Fibroblast of skin of right quadriceps (primary cell): ENCODE results near the gene ATXN2.
A peak's percentile ranks its signal among the peaks of the same experiment; 100 is the strongest.
"Not testable (repeated sequence)": the region's sequence is repeated elsewhere in the genome, so short reads cannot be mapped to it uniquely, and the experiment has no call there.

Source experiments
- DNase-seq: peaks from one replicate; pipeline ENCODE4 v3.0.0-alpha.2; 2013

Gene ATXN2

GRCh38 chr12:111599453-111600204 is 514 bp upstream of the ATXN2 start:
- peak; percentile 97 for DNase-seq

- DNase-seq: peak; percentile 27
These were observed 1.1 kb downstream of the ATXN2 start for GRCh38 chr12:111597831-111598636.

- peak; percentile 55 for DNase-seq
These were observed 1.9 kb downstream of the ATXN2 start for GRCh38 chr12:111596985-111597830.

GRCh38 chr12:111595341-111595835 is 3.7 kb downstream of the ATXN2 start:
- DNase-seq: not testable (repeated sequence)

GRCh38 chr12:111591399-111592010 is 7.6 kb downstream of the ATXN2 start:
- DNase-seq: not testable (repeated sequence)

GRCh38 chr12:111590552-111590951 is 8.6 kb downstream of the ATXN2 start:
- no peak for DNase-seq

- DNase-seq: no peak
These were observed 9.5 kb downstream of the ATXN2 start for GRCh38 chr12:111589601-111590000.

- DNase-seq: no peak
These were observed 11.1 kb downstream of the ATXN2 start for GRCh38 chr12:111588010-111588409.

- DNase-seq: no peak
These were observed 12.1 kb downstream of the ATXN2 start for GRCh38 chr12:111586986-111587385.

- DNase-seq: no peak
These were observed 13.4 kb downstream of the ATXN2 start for GRCh38 chr12:111585690-111586089.

- DNase-seq: peak; percentile 10
These were observed 14.2 kb downstream of the ATXN2 start for GRCh38 chr12:111584959-111585358.

- not testable (repeated sequence) for DNase-seq
These were observed 15.6 kb downstream of the ATXN2 start for GRCh38 chr12:111583506-111583905.

- DNase-seq: no peak
These were observed 16.9 kb downstream of the ATXN2 start for GRCh38 chr12:111582133-111582747.

- no peak for DNase-seq
These were observed 17.5 kb downstream of the ATXN2 start for GRCh38 chr12:111581434-111582132.

GRCh38 chr12:111580737-111581136 is 18.4 kb downstream of the ATXN2 start:
- DNase-seq: no peak

GRCh38 chr12:111580119-111580425 is 19.0 kb downstream of the ATXN2 start:
- DNase-seq: no peak

GRCh38 chr12:111578971-111579340 is 20.2 kb downstream of the ATXN2 start:
- no peak for DNase-seq

- peak; percentile 66 for DNase-seq
These were observed 20.7 kb downstream of the ATXN2 start for GRCh38 chr12:111578276-111578970.

GRCh38 chr12:111574797-111575443 is 24.2 kb downstream of the ATXN2 start:
- DNase-seq: no peak

GRCh38 chr12:111573476-111573875 is 25.6 kb downstream of the ATXN2 start:
- DNase-seq: no peak
